ENCODE data around the gene NPEPL1.

DNA sequence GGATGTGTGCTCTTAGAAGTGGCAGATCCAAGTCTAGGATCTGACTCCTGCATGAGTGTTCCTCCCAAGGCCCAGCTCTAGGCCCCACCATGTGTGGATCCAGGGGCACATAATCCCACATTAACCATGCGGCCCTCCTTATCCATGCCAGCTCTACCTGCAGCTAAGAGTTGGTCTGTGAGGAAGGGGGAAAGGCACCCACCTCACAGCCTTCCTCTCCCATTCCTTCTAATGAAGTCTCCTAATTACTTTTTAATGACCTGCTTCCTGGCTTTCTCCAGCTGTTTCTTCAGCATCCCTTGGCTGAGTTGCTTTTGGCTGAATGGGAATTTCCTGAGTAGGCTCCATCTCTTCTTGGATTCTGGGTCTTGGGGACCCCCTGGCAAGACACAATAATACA lies 52.2 kb downstream of the NPEPL1 start:
- TF ChIP-seq TP53 (CRISPR knock-in tag; IDR thresholded peaks at IDR 0.05) (no peak), HOXA7 (CRISPR knock-in tag; IDR thresholded peaks at IDR 0.05) (no peak), JUNB (IDR thresholded peaks at IDR 0.05) (no peak)
- TF ChIP-seq, protein P1, sequence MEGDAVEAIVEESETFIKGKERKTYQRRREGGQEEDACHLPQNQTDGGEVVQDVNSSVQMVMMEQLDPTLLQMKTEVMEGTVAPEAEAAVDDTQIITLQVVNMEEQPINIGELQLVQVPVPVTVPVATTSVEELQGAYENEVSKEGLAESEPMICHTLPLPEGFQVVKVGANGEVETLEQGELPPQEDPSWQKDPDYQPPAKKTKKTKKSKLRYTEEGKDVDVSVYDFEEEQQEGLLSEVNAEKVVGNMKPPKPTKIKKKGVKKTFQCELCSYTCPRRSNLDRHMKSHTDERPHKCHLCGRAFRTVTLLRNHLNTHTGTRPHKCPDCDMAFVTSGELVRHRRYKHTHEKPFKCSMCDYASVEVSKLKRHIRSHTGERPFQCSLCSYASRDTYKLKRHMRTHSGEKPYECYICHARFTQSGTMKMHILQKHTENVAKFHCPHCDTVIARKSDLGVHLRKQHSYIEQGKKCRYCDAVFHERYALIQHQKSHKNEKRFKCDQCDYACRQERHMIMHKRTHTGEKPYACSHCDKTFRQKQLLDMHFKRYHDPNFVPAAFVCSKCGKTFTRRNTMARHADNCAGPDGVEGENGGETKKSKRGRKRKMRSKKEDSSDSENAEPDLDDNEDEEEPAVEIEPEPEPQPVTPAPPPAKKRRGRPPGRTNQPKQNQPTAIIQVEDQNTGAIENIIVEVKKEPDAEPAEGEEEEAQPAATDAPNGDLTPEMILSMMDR (IDR thresholded peaks at IDR 0.05), result no peak

Data from A549 (cell line).